ENCODE measurements around the gene CDK17. TPM values are rescaled to one million over a fixed set of nuclear protein-coding genes. Genes with fewer than 3 reads are reported as not detected.

The CDK17 gene
- total RNA-seq, 1 experiment from 2014 or later, result 47.4 TPM

Small RNA genes lying within 50 kb of the gene (small RNA-seq; reads per million reads assigned to genes)
- 0 to 0.02 reads per million in 2 experiments for gene RN7SKP11
- 0 reads per million in 2 experiments for gene RNU4-24P

Other genes starting within 250 kb of the CDK17 start
- 18.9 and 19.2 TPM in 2 replicates for gene ELK3, start 206.1 kb downstream of the CDK17 start, total RNA-seq (2014; rRNA removed; shearing (Covaris generic))
- 0.05 and 0.40 TPM in 2 replicates for gene CFAP54, start 89.1 kb upstream of the CDK17 start, total RNA-seq (2014; rRNA removed; shearing (Covaris generic))